Motor neuron (in vitro differentiated cells): ENCODE measurements around the gene GADD45B. TPM values are rescaled to one million over a fixed set of nuclear protein-coding genes. Genes with fewer than 3 reads are reported as not detected.

ENCODE experiments used
- ATAC-seq, 8 experiments: fragments of 200-7000 bp; cut with Tn5 transposase; replicated peaks in 6 of 8; 2 replicates each; pipeline ENCODE4 v1.8.0; 2021; ENCODE audit warnings: mild to moderate bottlenecking in 8 of 8, moderate library complexity in 8 of 8
- H3K27ac ChIP-seq, 2 donors: fragments of 250-450 bp; sonication (Bioruptor Pico); 2 replicates each; pipeline ENCODE4 v1.9.0; 2021; ENCODE audit warnings: antibody characterized with exemption in 2 of 2, mild to moderate bottlenecking in 2 of 2, moderate library complexity in 1 of 2
- H3K4me1 ChIP-seq, 2 donors: fragments of 250-450 bp; sonication (Bioruptor Pico); replicated peaks in 1 of 2; 2 replicates each; pipeline ENCODE4 v1.6.1; 2021; ENCODE audit warnings: antibody characterized with exemption in 2 of 2, mild to moderate bottlenecking in 2 of 2, moderate library complexity in 1 of 2
- H3K4me3 ChIP-seq, 5 donors: fragments of 250-450 bp; sonication (Bioruptor Pico); 2 replicates each; pipeline ENCODE4 v1.9.0; 2021; ENCODE audit warnings: antibody characterized with exemption in 5 of 5, mild to moderate bottlenecking in 5 of 5, moderate library complexity in 4 of 5
- WGBS, 10 experiments: fragments of 450-650 bp; shearing (Covaris generic); methylation state at CpG; one replicate each; pipeline ENCODE4 v1.0.0; 2022; 5-methylcytosine and 5-hydroxymethylcytosine counted together
- in situ Hi-C, 9 experiments: fragments of 400-800 bp; cut with MboI; loops; one replicate each; pipeline ENCODE4 v1.15.0; 2021; ENCODE audit warnings: low sequenced_read_pairs in 9 of 9, low pct_unique_long_range_greater_than_20kb in 2 of 9; ENCODE audit not compliant: unreplicated experiment in 9 of 9
- total RNA-seq, 8 experiments: library from RNA; unstranded; fragments of 300-600 nt; gene quantifications; 2 replicates each; pipeline versions ENCODE4 v1.2.3 to v1.2.4, GENCODE V29; 2022

The GADD45B gene
- total RNA-seq, 8 experiments from 2014 or later: 9.4 to 80.4 (median 20.8) TPM

- peaks cover 8 to 23% of the 10 kb centered on the region in 2 donors for H3K4me1 ChIP-seq
- no peak overlapping the region for H3K27ac ChIP-seq
- in situ Hi-C loops: loop anchor here in 5 of 9 experiments (10.0 to 25.0 kb wide), 4 partner anchors 110 to 137 kb away; no protein-coding TSS in a partner anchor
- ATAC-seq: peak in 2 of 8 experiments; percentile 1
- H3K4me3 ChIP-seq: peak overlapping the region in 3 of 5 donors; percentile 55 to 95 (median 94)
- 0 to 47% (median 13%) methylated on average over 4 to 13 of the region's 21 CpGs; no CpG with 5 or more reads in 5 of the 10 experiments for WGBS, 10 experiments
Measured at GRCh38 chr19:2477732-2478191, 1.8 kb downstream of the GADD45B start.

- in situ Hi-C loops: loop anchor here in 5 of 9 experiments (10.0 to 25.0 kb wide), 4 partner anchors 109 to 136 kb away; no protein-coding TSS in a partner anchor
- ATAC-seq: peak in 4 of 8 experiments; percentile 0 to 4 (median 0)
- H3K4me1 ChIP-seq: peaks cover 8 to 23% of the 10 kb centered on the region in 2 donors
- H3K4me3 ChIP-seq: peak overlapping the region in 2 of 5 donors; percentile 94 to 95
- 0 to 15% (median 14%) methylated on average over 3 to 13 of the region's 20 CpGs; no CpG with 5 or more reads in 6 of the 10 experiments for WGBS, 10 experiments
- H3K27ac ChIP-seq: no peak overlapping the region
Measured at GRCh38 chr19:2478278-2478755, 2.4 kb downstream of the GADD45B start.

- Histone ChIP-seq H3K4me3 (peak overlapping the region in 1 of 5 donors; percentile 95), H3K27ac (no peak overlapping the region), H3K4me1 (peaks cover 8 to 23% of the 10 kb centered on the region in 2 donors)
- WGBS, 10 experiments: 11% methylated on average over 8 of the region's 39 CpGs; no CpG with 5 or more reads in 9 of the 10 experiments
- ATAC-seq: peak in 5 of 8 experiments; percentile 1 to 16 (median 10)
- in situ Hi-C loops: loop anchor here in 5 of 9 experiments (10.0 to 25.0 kb wide), 4 partner anchors 108 to 136 kb away; no protein-coding TSS in a partner anchor
Measured at GRCh38 chr19:2478756-2479555, 3.0 kb downstream of the GADD45B start.

- Histone ChIP-seq H3K4me3 (no peak overlapping the region), H3K27ac (no peak overlapping the region), H3K4me1 (peaks cover 8 to 23% of the 10 kb centered on the region in 2 donors)
- 31 to 90% (median 48%) methylated on average over 2 to 7 of the region's 20 CpGs; no CpG with 5 or more reads in 5 of the 10 experiments for WGBS, 10 experiments
- peak in 1 of 8 experiments; percentile 0 for ATAC-seq
- in situ Hi-C loops: loop anchor here in 5 of 9 experiments (10.0 to 25.0 kb wide), 4 partner anchors 108 to 135 kb away; no protein-coding TSS in a partner anchor
Measured at GRCh38 chr19:2479556-2480194, 3.7 kb downstream of the GADD45B start.

- Histone ChIP-seq H3K4me1 (peaks cover 8 to 18% of the 10 kb centered on the region in 2 donors), H3K27ac (no peak overlapping the region), H3K4me3 (no peak overlapping the region)
- in situ Hi-C loops: loop anchor here in 2 of 9 experiments (25.0 kb wide), 2 partner anchors 106 to 131 kb away; no protein-coding TSS in a partner anchor
- 80 to 100% (median 91%) methylated on average over 1 to 7 of the region's 16 CpGs; no CpG with 5 or more reads in 4 of the 10 experiments for WGBS, 10 experiments
- no peak for ATAC-seq
Measured at GRCh38 chr19:2481466-2481865, 5.5 kb downstream of the GADD45B start.

- WGBS, 10 experiments: 40 to 100% (median 67%) methylated on average over 1 to 6 of the region's 12 CpGs; no CpG with 5 or more reads in 2 of the 10 experiments
Measured at GRCh38 chr19:2482354-2483038, 6.6 kb downstream of the GADD45B start.

GRCh38 chr19:2483084-2483483 is 7.2 kb downstream of the GADD45B start:
- in situ Hi-C loops: loop anchor here in 2 of 9 experiments (25.0 kb wide), 2 partner anchors 104 to 129 kb away; no protein-coding TSS in a partner anchor
- peaks cover 0 to 9% of the 10 kb centered on the region in 2 donors for H3K4me1 ChIP-seq
- no peak overlapping the region for H3K27ac ChIP-seq
- no peak overlapping the region for H3K4me3 ChIP-seq
- WGBS, 10 experiments: 39 to 75% (median 63%) methylated on average over 2 to 6 of the region's 6 CpGs; no CpG with 5 or more reads in 2 of the 10 experiments
- ATAC-seq: no peak

More at GRCh38 chr19:2482354-2483038, 6.6 kb downstream of the GADD45B start:
- in situ Hi-C loops: loop anchor here in 2 of 9 experiments (25.0 kb wide), 2 partner anchors 105 to 130 kb away; no protein-coding TSS in a partner anchor
- Histone ChIP-seq H3K4me3 (no peak overlapping the region), H3K4me1 (peaks cover 0 to 11% of the 10 kb centered on the region in 2 donors), H3K27ac (no peak overlapping the region)
- no peak for ATAC-seq

- no peak overlapping the region for H3K27ac ChIP-seq
- WGBS, 10 experiments: 45 to 100% (median 83%) methylated on average over 1 to 4 of the region's 4 CpGs; no CpG with 5 or more reads in 5 of the 10 experiments
- in situ Hi-C loops: loop anchor here in 2 of 9 experiments (25.0 kb wide), 2 partner anchors 104 to 129 kb away; no protein-coding TSS in a partner anchor
- no peak for ATAC-seq
- H3K4me1 ChIP-seq: peaks cover 0 to 10% of the 10 kb centered on the region in 2 donors
- H3K4me3 ChIP-seq: no peak overlapping the region
Measured at GRCh38 chr19:2483484-2484151, 7.7 kb downstream of the GADD45B start.

GRCh38 chr19:2484178-2484937 is 8.4 kb downstream of the GADD45B start:
- in situ Hi-C loops: loop anchor here in 2 of 9 experiments (25.0 kb wide), 2 partner anchors 103 to 128 kb away; no protein-coding TSS in a partner anchor
- no peak for ATAC-seq
- no peak overlapping the region for H3K4me3 ChIP-seq
- H3K27ac ChIP-seq: no peak overlapping the region
- peaks cover 0 to 12% of the 10 kb centered on the region in 2 donors for H3K4me1 ChIP-seq
- WGBS, 10 experiments: 17 to 92% (median 67%) methylated on average over 1 to 7 of the region's 13 CpGs; no CpG with 5 or more reads in 1 of the 10 experiments

- peaks cover 0 to 12% of the 10 kb centered on the region in 2 donors for H3K4me1 ChIP-seq
- in situ Hi-C loops: loop anchor here in 2 of 9 experiments (25.0 kb wide), 2 partner anchors 102 to 127 kb away; no protein-coding TSS in a partner anchor
- no peak overlapping the region for H3K27ac ChIP-seq
- H3K4me3 ChIP-seq: no peak overlapping the region
- WGBS, 10 experiments: 45 to 100% (median 71%) methylated on average over 1 to 7 of the region's 8 CpGs; no CpG with 5 or more reads in 3 of the 10 experiments
- ATAC-seq: no peak
Measured at GRCh38 chr19:2485428-2485827, 9.5 kb downstream of the GADD45B start.
